Bronchial epithelial cell (primary cell): ENCODE data around the gene MTHFR. TPM values are rescaled to one million over a fixed set of nuclear protein-coding genes. Genes with fewer than 3 reads are reported as not detected.

Source experiments
- DNase-seq: peaks from one replicate; pipeline ENCODE4 v3.0.0-alpha.2; 2010; ENCODE audit warnings: low read depth
- FAIRE-seq: peaks from 2 replicates; lab custom pipeline; 2011; peaks lifted over from hg19 to GRCh38; lab: Jason Lieb, UNC
- H3K27me3 ChIP-seq: 2 replicates; pipeline ENCODE4 v1.5.1; 2011; ENCODE audit warnings: low read length; ENCODE audit not compliant: control insufficient read depth, insufficient read depth
- H3K36me3 ChIP-seq: 2 replicates; pipeline ENCODE4 v1.5.1; 2011; ENCODE audit warnings: low read length; ENCODE audit not compliant: control insufficient read depth, insufficient read depth
- H3K4me3 ChIP-seq: 2 replicates; pipeline ENCODE4 v1.5.1; 2011; ENCODE audit warnings: mild to moderate bottlenecking, low read depth, low read length, control low read depth
- CTCF ChIP-seq: IDR thresholded peaks from 2 replicates; pipeline ENCODE4 v1.5.1; 2011; ENCODE audit warnings: mild to moderate bottlenecking, moderate library complexity, low read length, control low read depth, inconsistent platforms; ENCODE audit not compliant: insufficient read depth, severe bottlenecking
- total RNA-seq: library from RNA; depleted of rRNA; stranded (reverse); fragments of >200 nt; gene quantifications from 2 replicates; pipeline ENCODE4 v1.2.1, GENCODE V29; 2014

The MTHFR gene
- total RNA-seq, 1 donor from 2014 or later: 16.3 TPM

DNA sequence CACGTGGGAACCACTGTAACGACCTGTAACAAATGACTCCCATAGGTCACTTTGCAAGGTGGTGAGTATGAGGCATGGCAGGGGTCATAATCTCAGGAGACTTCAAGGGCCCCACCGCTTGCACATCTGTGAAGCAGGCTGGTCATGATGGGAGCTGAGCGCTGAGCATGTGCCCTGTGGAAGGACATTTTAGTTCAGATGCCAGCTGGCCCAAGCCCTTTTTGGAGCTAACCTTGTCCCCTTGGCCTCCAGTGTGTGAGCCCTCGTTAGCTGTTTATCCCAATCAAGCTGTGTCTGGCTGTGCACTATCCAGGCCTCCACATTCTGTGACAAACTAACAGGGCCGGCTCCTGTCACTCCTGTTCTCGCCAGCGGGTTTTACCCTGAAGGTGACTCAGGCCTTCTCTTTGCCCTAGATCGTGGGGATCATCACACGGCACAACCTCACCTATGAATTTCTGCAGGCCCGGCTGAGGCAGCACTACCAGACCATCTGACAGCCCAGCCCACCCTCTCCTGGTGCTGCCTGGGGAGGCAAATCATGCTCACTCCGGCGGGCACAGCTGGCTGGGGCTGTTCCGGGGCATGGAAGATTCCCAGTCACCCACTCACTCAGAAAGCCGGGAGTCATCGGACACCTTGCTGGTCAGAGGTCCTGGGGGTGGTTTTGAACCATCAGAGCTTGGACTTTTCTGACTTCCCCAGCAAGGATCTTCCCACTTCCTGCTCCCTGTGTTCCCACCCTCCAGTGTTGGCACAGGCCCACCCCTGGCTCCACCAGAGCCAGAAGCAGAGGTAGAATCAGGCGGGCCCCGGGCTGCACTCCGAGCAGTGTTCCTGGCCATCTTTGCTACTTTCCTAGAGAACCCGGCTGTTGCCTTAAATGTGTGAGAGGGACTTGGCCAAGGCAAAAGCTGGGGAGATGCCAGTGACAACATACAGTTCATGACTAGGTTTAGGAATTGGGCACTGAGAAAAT is 34.3 kb upstream of the MTHFR start:
- Histone ChIP-seq H3K4me3 (no peak overlapping the region), H3K27me3 (no peaks in the 10 kb centered on the region), H3K36me3 (peaks cover 30% of the 10 kb centered on the region)
- FAIRE-seq (no peak), DNase-seq (no peak)
- TF ChIP-seq CTCF: no peak

GRCh38 chr1:11838349-11839272 is 32.8 kb upstream of the MTHFR start:
- FAIRE-seq: no peak

DNA sequence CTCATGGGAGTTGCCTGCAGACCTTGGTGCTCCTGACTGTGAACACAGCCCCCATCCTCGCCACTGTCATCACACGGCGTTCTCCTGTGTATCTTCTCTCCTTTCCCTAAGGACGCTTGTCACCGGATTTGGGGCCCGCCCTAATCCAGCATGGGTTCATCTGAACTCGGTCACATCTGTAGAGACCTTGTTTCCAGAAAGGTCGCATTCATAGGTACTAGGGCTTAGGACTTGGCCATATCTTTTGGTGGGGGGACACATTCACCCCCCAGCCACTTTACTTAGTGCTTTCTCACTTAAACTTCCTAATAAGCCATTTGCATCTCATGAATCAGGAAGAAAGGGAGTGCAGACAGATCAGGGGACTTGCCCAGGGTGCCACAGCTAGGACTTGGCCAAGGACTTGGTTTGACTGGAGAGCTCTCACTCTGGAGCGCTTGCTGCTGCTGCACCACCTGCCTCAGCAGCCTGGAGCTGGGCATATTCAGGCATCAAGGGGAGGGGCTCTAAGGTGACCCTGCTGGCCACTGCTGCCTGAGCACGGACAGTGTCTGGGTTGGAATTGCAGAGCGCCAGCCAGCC is 32.1 kb upstream of the MTHFR start:
- FAIRE-seq (no peak), DNase-seq (no peak)
- Histone ChIP-seq H3K4me3 (no peak overlapping the region), H3K27me3 (no peaks in the 10 kb centered on the region), H3K36me3 (peaks cover 40% of the 10 kb centered on the region)
- TF ChIP-seq CTCF: no peak

More at GRCh38 chr1:11838349-11839272, 32.8 kb upstream of the MTHFR start:
- DNase-seq: peak; percentile 29
- Histone ChIP-seq H3K36me3 (peaks cover 37% of the 10 kb centered on the region), H3K4me3 (no peak overlapping the region), H3K27me3 (no peaks in the 10 kb centered on the region)
- TF ChIP-seq CTCF: peak; percentile 100

DNA sequence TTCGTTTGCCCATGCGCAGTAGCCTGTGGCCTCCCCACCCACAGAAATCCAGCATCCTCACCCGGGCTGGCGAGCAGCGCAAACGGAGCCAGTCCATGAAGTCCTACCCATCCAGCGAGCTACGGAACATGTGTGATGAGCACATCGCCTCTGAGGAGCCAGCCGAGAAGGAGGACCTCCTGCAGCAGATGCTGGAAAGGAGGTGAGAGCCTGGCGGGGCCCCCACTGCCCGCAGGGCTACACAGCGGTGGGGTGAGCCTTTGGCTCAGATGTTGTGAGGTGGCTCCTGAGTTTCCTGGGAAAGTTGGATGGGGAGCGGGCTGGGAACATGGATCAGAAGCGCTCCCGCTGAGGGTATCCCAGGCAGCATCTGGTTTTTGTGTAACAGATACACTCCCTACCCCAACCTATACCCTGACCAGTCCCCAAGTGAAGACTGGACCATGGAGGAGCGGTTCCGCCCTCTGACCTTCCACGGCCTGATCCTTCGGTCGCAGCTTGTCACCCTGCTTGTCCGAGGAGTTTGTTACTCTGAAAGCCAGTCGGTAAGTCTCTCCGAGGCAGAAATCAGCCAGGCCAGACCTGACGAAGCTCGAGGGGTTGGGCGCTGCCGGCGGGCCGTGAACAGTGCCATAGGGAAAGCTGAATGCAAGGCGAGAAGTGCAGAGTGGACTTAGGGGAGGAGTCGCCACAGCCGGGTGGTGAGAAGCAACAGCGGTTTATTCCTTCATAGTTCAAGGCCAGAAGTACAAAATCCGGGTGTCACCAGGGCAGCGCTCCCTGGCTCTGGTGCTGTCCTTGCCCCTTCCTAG is 31.4 kb upstream of the MTHFR start:
- FAIRE-seq (no peak), DNase-seq (no peak)
- peaks cover 42% of the 10 kb centered on the region for H3K36me3 ChIP-seq
- H3K4me3 ChIP-seq: no peak overlapping the region
- no peaks in the 10 kb centered on the region for H3K27me3 ChIP-seq
- TF ChIP-seq CTCF: no peak
